Activated naive CD4-positive, alpha-beta T cell (primary cell): Measurements from ENCODE around the gene WASHC4.
"Not testable (repeated sequence)": the region's sequence is repeated elsewhere in the genome, so short reads cannot be mapped to it uniquely, and the experiment has no call there.

Source experiments
- DNase-seq, 4 experiments: peaks; one replicate each; lab custom pipeline; 2025; lab: John Stamatoyannopoulos, UW

Gene WASHC4

DNA sequence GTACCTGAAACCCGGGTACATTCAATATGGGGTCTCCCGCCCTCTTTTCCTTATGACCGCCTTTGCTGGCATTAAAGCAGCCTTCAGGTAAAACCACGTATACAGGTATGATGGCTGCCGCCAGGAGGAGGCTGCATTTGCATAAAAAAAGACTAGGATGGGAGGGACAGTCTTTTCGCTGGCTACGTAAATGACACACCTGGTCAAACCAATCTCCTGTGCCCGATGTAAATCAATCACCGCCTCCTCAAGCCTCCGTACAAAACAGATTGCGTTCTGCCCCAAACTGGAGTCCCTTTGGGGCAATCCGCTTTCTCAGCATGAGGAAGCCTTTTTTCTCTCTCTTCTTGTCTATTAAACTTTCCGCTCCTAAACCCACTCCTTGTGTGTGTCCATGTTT lies 15.2 kb upstream of the WASHC4 start:
- no peak for DNase-seq

DNA sequence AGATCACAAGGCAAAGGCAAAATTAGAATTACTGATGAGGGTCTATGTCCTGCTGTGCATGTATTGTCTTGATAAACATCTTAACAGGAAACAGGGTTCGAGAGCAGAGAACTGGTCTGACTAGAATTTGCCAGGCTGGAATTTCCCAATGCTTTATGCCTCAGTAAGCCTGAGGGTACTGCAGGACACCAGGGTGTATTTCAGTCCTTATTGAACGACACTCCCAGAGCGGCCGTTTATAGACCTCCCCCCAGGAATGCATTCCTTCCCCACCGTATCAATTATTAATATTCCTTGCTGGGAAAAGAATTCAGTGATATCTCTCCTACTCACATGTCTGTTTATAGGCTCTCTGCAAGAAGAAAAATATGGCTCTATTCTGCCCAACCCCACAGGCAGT lies 12.2 kb upstream of the WASHC4 start:
- not testable (repeated sequence) for DNase-seq

DNA sequence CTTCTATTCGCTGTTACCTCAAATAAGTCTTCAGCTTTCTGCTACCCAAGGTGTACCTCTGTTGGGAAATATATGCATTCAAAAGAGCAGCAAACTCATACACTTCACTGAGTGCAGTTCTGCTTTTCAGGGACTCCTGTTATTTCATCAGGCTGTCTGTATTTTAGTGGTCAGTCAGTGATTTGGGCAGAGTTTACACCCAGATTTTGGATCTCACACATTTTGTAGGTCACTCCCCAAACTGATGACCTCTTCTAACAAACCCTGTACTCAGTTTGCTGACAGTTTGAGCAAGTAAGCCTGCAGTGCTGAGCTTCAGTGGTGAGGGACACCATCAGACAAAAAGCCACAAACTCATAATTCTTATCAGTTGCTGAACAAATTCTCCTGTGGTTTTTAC lies 8.2 kb upstream of the WASHC4 start:
- no peak for DNase-seq

- no peak for DNase-seq
Observed at GRCh38 chr12:105100207-105100985, 7.1 kb upstream of the WASHC4 start.

- no peak for DNase-seq
Observed at GRCh38 chr12:105100998-105101397, 6.5 kb upstream of the WASHC4 start.

DNA sequence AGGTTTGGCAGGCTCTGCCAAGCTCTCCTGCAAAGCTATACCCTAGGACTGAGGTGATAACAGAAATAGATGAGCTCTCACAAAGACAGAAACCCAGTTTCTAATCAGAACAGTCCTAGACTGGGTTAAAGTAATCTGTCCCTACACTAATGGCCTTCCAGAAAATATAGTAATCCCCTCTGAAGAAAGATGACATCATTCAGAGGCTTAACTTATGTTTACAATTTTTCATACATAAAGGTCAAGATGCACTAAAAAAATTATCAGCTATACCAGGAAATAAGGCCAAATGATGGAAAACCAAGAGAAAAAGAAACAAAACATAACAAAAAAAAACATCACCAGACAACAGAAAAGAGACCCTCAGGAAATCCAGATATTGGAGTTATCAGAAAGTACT lies 4.9 kb upstream of the WASHC4 start:
- DNase-seq = no peak

GRCh38 chr12:105104762-105105161 lies 2.8 kb upstream of the WASHC4 start:
- DNase-seq = no peak

GRCh38 chr12:105106621-105107020 lies 910 bp upstream of the WASHC4 start:
- no peak for DNase-seq

DNA sequence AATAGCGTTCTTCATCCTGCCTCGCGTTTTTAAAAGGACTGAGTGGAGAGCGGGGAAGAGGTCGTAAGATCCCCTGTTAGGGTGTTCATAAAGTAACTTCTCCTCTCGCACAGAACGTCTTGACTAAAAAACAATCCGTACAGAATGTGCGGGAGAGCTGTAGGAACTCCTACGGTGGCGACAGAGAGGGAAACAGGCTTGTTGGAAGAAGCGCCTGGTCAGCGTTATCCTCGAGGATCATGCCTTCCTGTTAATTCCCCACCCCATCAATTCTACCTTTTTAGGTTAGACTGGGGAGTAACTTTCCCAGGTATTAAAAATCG lies 399 bp upstream of the WASHC4 start:
- DNase-seq = no peak

DNA sequence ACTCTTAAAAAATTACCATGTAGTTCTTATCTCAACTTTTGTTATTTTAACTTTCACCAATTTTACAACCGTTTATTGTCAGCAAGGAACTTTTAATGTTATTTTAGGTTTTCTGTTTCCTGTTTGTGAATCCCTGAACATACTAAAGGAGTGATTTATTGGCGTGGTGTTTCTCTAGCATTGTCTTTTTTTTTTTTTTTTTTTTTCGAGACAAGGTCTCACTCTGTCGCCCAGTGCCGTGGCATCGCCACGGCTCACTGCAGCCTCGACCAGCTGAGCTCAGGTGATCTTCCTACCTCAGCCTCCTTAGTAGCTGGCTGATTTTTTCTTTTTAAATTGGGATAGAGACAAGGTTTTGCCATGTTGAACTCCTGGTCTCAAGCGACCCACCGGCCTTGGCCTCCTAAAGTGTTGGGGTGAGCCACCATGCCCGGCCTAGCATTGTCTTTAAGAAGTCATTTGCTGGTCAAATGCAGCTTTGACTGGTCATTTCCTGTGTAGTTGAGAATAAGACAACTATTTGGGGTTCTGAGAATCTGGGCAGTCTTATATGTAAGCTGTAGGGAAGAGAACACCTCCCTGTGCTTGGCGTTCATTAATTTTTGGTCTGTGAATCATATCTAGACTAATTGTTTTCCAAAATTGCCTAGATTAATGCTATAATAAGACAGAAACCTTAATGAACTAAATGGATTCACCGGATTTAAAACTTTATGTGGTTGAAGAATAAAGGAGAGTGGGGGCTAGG lies 2.1 kb downstream of the WASHC4 start:
- DNase-seq = no peak

DNA sequence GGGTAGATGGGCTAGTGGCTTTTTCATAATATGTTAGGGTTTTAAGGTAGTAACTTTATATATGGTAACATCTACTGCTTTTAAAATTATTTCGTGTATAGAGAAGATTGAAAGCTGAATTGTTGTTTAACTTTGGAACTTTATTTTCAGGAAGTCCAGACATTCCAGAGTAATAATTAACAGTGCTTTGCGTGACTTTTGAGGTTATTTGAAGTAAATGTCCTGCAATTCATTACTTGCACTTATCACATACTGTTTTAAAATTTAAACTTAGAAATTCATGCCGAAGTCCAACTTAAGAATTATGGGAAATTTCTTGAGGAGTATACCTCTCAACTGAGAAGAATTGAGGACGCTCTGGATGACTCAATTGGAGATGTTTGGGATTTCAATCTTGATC lies 3.3 kb downstream of the WASHC4 start:
- DNase-seq = no peak

DNA sequence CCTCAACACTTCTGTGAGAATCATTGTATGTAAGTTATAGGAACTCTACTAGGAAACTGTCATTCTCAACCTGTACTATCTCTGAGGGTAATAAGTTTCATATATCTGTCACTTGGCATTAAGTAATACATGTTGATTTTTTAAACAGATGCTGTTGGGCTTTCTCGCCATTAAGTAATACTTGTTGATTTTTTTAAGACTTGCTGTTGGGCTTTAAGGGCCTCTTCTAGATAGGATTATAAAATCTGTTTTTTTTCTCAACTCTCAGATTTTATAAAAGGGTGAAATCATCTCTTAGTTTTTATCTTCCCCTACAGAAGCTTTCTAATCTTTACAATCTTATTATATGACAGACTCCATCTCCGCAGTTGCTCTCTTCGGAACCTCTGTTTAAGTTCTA lies 5.6 kb downstream of the WASHC4 start:
- DNase-seq = no peak

- DNase-seq = no peak
Observed at GRCh38 chr12:105116969-105117368, 9.4 kb downstream of the WASHC4 start.

DNA sequence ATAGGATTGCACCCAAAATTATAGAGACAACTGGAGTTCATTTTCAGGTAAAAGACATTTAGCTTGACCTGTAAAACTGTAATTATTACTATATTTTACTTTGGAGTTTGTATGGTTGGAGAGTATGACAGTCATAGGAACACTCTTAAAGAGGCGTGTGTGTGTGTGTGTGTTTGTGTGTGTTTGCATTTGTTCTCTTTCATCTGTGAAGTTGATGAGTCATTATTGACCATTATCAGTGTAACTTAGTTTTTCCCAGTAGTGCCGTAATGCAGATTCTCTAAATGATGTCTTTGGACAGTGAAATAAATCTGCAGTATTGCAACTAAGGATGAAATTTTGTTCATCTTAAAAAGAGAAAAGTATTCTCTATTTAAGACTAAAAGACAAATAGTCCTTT lies 13.0 kb downstream of the WASHC4 start:
- DNase-seq = no peak

DNA sequence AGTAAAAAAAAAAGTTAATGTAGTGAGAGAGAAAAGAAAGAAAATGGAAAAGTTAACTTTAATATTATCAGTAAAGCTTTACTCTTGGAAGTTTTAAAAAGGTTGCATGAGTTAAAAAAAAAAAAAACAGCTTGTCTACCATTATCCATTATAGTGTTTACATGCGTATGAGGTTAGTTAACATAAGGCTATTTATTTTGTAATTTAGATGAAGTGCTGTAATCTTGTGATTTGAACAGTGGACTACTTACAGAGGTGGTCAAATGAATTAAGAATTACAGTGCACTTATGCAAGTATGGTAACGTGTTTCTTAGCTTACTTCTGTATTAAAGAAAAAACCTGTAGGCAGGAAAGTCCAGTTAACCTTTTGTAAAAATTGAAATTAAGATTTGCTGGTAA lies 30.7 kb downstream of the WASHC4 start:
- no peak for DNase-seq

DNA sequence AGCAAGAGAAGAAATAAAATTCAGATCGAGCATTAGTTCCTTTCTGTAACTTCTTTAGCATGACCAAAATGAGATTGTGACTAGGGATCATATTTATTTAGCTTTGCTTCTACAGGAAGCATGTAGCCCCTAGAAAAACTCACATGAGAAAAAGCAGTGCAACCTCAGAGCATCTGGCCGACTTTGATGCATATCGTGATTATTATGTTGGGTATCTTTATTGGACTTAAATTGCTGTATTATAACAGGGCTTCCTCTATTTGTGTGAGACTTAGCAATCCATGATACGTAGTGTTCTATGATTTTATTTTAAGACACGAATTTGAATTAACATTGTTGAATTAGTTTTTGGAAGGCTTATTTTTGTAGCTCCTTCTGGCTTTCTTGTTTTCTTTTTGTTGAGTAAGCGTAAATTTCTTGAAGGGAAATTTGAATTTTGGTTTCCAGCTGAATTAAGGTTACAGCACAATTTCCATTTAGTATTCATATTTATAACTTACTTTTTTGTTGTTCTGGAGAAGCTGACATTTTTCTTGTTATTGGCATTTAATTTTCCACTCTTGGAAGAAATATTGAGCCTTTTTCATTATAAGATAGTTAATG lies 33.9 kb downstream of the WASHC4 start:
- DNase-seq = no peak

- no peak for DNase-seq
Observed at GRCh38 chr12:105142259-105142658, 34.7 kb downstream of the WASHC4 start.

GRCh38 chr12:105156260-105156659 lies 48.7 kb downstream of the WASHC4 start:
- no peak for DNase-seq

DNA sequence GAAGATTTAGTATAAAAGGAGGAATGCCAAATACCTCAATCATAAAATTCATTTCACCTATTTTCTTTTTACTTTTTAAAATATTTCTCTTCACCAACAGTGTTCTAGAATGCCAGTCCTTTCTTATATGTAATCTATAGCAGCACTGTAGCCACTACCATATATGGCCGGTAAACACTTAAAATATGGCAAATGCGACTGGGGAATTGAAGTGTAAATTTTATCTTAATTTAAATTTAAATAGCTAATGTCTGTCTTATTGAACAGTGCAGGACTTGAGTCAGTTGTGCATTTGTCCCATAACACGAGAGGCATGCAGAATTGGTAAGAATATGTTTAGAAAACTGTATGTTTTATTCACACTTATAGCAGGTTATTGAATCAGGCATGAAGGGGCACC lies 50.1 kb downstream of the WASHC4 start:
- DNase-seq = no peak

DNA sequence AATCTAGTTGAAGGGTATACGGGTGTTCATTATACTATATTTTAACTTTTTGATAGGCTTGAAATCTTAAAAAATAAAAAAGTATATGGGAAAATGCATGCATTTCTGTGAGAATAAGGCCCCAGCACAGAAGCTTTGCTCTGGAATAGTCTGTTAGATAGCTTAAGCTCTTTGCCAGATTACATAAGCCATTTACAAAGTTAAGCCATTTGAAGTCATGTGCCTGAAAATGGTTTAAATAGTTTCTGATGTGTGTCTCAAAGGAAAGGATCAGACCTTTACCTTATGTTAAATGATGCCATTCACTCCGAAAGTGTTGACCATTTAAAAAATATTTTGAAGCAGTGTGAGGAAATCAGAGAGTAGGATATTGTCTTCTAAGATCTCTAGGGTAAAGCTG lies 51.3 kb downstream of the WASHC4 start:
- DNase-seq = no peak

- no peak for DNase-seq
Observed at GRCh38 chr12:105162174-105162573, 54.6 kb downstream of the WASHC4 start.

GRCh38 chr12:105164068-105164467 lies 56.5 kb downstream of the WASHC4 start:
- no peak for DNase-seq

DNA sequence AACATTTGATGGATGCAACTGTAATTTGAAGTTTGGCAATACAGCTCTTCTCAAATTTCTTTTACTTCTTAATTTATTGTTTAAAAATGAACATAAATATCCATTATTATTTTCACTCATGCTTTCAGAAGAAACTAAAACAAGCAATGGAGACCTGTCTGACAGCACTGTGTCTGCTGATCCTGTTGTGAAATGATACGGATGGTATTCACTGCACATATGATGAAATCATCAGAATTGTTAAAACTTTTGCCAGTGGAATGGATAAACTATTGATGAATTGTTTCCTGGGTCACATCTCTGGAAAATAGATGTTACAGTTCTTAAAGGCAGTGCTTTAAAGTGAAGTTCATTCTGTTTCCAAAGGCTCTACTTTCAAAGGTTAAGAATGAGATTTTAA lies 59.2 kb downstream of the WASHC4 start:
- DNase-seq = no peak
